Mucosa of rectum (tissue), 2 donors: Measurements from ENCODE around the gene PPP1R16B.

ENCODE experiments used
- H3K27ac ChIP-seq, 2 donors: one replicate each; pipeline ENCODE4 v1.7.0; 2013; ENCODE audit warnings: inconsistent platforms in 2 of 2, low read depth in 2 of 2, low read length in 2 of 2
- H3K27me3 ChIP-seq, 2 donors: one replicate each; pipeline ENCODE4 v1.7.0; 2013; ENCODE audit warnings: low read length in 2 of 2; ENCODE audit not compliant: control insufficient read depth in 2 of 2, insufficient read depth in 2 of 2
- H3K36me3 ChIP-seq, 2 donors: one replicate each; pipeline ENCODE4 v1.7.0; 2013; ENCODE audit warnings: low read length in 2 of 2; ENCODE audit not compliant: control insufficient read depth in 2 of 2, insufficient read depth in 2 of 2
- H3K4me1 ChIP-seq, 2 donors: one replicate each; pipeline ENCODE4 v1.7.0; 2013; ENCODE audit warnings: low read length in 2 of 2, mild to moderate bottlenecking in 1 of 2; ENCODE audit not compliant: control insufficient read depth in 2 of 2, insufficient read depth in 2 of 2
- H3K4me3 ChIP-seq, 2 donors: one replicate each; pipeline ENCODE4 v1.7.0; 2013; ENCODE audit warnings: low read length in 2 of 2
- H3K9ac ChIP-seq, 2 donors: one replicate each; pipeline ENCODE4 v1.7.0; 2013; ENCODE audit warnings: low read length in 2 of 2, low read depth in 1 of 2, mild to moderate bottlenecking in 1 of 2
- H3K9me3 ChIP-seq, 2 donors: one replicate each; pipeline ENCODE4 v1.7.0; 2013; ENCODE audit warnings: low read length in 2 of 2; ENCODE audit not compliant: control insufficient read depth in 2 of 2
- donor health status: healthy.
- donor health status: Normal muscosa, but diverticular disease.

The PPP1R16B gene

GRCh38 chr20:38903335-38903734 is 97.8 kb downstream of the PPP1R16B start:
- no peak overlapping the region for H3K27ac ChIP-seq
- H3K9me3 ChIP-seq, result peaks cover 0 to 2% of the 10 kb centered on the region in 2 donors
- no peak overlapping the region for H3K9ac ChIP-seq
- H3K27me3 ChIP-seq, result peaks cover 0 to 4% of the 10 kb centered on the region in 2 donors
- no peaks in the 10 kb centered on the region for H3K4me1 ChIP-seq
- peaks cover 0 to 22% of the 10 kb centered on the region in 2 donors for H3K36me3 ChIP-seq
- H3K4me3 ChIP-seq, result no peak overlapping the region

DNA sequence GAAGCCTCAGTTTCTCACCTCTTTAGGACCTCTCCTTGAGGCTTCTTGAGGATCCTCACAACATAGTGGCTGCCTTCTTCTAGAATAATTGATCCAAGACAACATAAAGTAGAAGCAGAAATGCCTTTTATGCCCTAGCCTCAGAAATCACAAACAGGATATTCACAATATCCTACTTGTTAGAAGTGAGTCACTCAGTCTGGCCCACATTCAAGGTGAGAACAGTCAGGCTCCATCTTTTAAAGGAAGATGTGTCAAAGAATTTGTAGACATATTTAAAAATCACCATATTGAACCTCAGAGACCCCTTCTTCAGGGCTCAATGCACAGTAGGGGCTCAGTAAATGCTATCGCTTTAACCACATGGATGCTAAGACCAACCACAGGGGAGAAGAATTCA is 99.9 kb downstream of the PPP1R16B start:
- H3K4me1 ChIP-seq, result no peaks in the 10 kb centered on the region
- no peak overlapping the region for H3K9ac ChIP-seq
- H3K4me3 ChIP-seq, result no peak overlapping the region
- peaks cover 0 to 2% of the 10 kb centered on the region in 2 donors for H3K9me3 ChIP-seq
- H3K27me3 ChIP-seq, result no peaks in the 10 kb centered on the region
- no peak overlapping the region for H3K27ac ChIP-seq
- H3K36me3 ChIP-seq, result peaks cover 0 to 22% of the 10 kb centered on the region in 2 donors

DNA sequence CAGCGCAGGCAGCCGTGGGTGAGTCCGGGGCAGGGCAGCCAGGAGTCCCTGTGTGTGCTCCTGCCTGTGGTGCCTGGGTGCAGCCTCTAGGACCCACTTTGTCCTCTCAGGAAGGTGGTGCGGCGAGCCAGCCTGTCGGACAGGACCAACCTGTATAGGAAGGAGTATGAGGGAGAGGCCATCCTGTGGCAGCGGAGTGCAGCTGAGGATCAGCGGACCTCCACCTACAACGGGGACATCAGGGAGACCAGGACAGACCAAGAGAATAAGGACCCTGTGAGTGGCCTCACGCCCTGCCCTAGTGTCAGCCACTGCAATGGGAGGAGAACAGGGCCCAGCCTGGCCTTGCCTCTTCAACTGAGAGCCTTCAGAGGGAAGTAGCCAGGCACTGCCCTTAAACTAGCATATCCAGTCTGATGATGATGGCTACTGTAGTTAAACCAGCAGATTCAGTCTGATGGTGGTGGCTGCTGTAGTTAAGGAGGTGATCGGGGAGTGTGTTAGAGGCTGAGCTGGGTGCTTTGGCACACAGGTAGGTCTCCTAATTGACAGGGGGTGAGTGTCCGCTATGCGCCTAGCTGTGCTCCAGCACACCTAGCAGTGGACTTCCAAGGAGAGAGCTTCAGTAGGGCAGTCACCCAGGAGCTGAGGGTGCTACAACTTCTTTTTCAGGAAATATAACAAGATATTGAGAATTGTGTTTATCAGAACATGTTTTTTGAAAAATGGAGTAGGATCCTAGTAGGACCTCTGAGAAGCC is 102.6 kb downstream of the PPP1R16B start:
- H3K36me3 ChIP-seq, result peaks cover 0 to 17% of the 10 kb centered on the region in 2 donors
- peaks cover 0 to 2% of the 10 kb centered on the region in 2 donors for H3K9me3 ChIP-seq
- no peaks in the 10 kb centered on the region for H3K27me3 ChIP-seq
- no peak overlapping the region for H3K9ac ChIP-seq
- no peak overlapping the region for H3K4me3 ChIP-seq
- no peak overlapping the region for H3K27ac ChIP-seq
- no peaks in the 10 kb centered on the region for H3K4me1 ChIP-seq

DNA sequence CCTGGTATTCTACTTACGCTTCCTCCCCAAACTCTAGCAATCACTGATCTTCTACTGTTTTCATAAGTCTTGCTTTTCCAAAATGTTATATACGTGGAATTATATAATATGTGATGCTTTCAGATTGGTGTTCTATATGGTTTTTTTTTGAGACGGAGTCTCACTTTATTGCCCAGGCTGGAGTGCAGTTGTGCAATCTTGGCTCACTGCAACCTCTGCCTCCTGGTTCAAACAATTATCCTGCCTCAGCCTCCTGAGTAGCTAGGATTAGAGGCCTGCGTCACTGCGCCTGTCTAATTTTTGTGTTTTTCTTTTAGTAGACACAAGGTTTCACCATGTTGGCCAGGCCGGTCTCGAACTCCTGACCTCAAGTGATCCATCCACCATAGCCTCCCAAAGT is 109.9 kb downstream of the PPP1R16B start:
- no peaks in the 10 kb centered on the region for H3K27me3 ChIP-seq
- H3K27ac ChIP-seq, result no peak overlapping the region
- H3K4me3 ChIP-seq, result no peak overlapping the region
- no peaks in the 10 kb centered on the region for H3K4me1 ChIP-seq
- no peak overlapping the region for H3K9ac ChIP-seq
- peaks cover 0 to 8% of the 10 kb centered on the region in 2 donors for H3K36me3 ChIP-seq
- no peaks in the 10 kb centered on the region for H3K9me3 ChIP-seq

- H3K4me3 ChIP-seq, result no peak overlapping the region
- H3K27me3 ChIP-seq, result no peaks in the 10 kb centered on the region
- H3K36me3 ChIP-seq, result peaks cover 0 to 8% of the 10 kb centered on the region in 2 donors
- no peak overlapping the region for H3K9ac ChIP-seq
- no peaks in the 10 kb centered on the region for H3K4me1 ChIP-seq
- H3K9me3 ChIP-seq, result no peaks in the 10 kb centered on the region
- H3K27ac ChIP-seq, result no peak overlapping the region
These were observed 112.2 kb downstream of the PPP1R16B start for GRCh38 chr20:38917657-38918056.

- peaks cover 0 to 8% of the 10 kb centered on the region in 2 donors for H3K36me3 ChIP-seq
- no peaks in the 10 kb centered on the region for H3K9me3 ChIP-seq
- no peaks in the 10 kb centered on the region for H3K4me1 ChIP-seq
- H3K4me3 ChIP-seq, result no peak overlapping the region
- H3K9ac ChIP-seq, result no peak overlapping the region
- H3K27ac ChIP-seq, result no peak overlapping the region
- no peaks in the 10 kb centered on the region for H3K27me3 ChIP-seq
These were observed 112.7 kb downstream of the PPP1R16B start for GRCh38 chr20:38918172-38918571.

- Histone ChIP-seq H3K27ac (no peak overlapping the region), H3K36me3 (peaks cover 0 to 8% of the 10 kb centered on the region in 2 donors), H3K9ac (no peak overlapping the region), H3K27me3 (no peaks in the 10 kb centered on the region), H3K4me3 (no peak overlapping the region), H3K4me1 (no peaks in the 10 kb centered on the region), H3K9me3 (no peaks in the 10 kb centered on the region)
These were observed 114.2 kb downstream of the PPP1R16B start for GRCh38 chr20:38919683-38920082.

GRCh38 chr20:38920411-38920810 is 114.9 kb downstream of the PPP1R16B start:
- no peak overlapping the region for H3K9ac ChIP-seq
- H3K27ac ChIP-seq, result no peak overlapping the region
- no peaks in the 10 kb centered on the region for H3K9me3 ChIP-seq
- H3K4me3 ChIP-seq, result no peak overlapping the region
- no peaks in the 10 kb centered on the region for H3K27me3 ChIP-seq
- H3K36me3 ChIP-seq, result peaks cover 0 to 8% of the 10 kb centered on the region in 2 donors
- no peaks in the 10 kb centered on the region for H3K4me1 ChIP-seq

- Histone ChIP-seq H3K27me3 (no peaks in the 10 kb centered on the region), H3K9ac (no peak overlapping the region), H3K4me1 (no peaks in the 10 kb centered on the region), H3K36me3 (peaks cover 0 to 8% of the 10 kb centered on the region in 2 donors), H3K27ac (no peak overlapping the region), H3K9me3 (no peaks in the 10 kb centered on the region), H3K4me3 (no peak overlapping the region)
These were observed 115.4 kb downstream of the PPP1R16B start for GRCh38 chr20:38920851-38921250.

DNA sequence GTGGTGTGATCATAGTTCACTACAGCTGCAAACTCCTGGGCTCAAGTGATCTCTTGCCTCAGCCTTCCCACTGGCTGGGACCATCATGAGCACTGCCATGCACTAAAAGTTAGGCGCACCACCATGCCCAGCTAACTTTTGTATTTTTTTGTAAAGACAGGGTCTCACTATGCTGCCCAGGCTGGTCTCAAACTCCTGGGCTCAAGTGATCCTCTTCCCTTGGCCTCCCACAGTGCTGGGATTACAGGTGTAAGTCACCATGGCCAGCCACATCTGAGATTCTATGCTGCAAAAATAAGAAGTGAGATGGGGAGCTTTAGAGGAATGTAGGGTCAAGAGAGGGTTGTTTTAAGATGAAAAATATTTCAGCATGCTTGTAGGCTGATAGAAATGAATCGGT is 119.2 kb downstream of the PPP1R16B start:
- H3K4me3 ChIP-seq, result no peak overlapping the region
- H3K27ac ChIP-seq, result no peak overlapping the region

More for the DNA sequence above, 119.2 kb downstream of the PPP1R16B start:
- Histone ChIP-seq H3K9ac (no peak overlapping the region), H3K4me1 (peaks cover 6 to 10% of the 10 kb centered on the region in 2 donors), H3K36me3 (peaks cover 0 to 3% of the 10 kb centered on the region in 2 donors), H3K27me3 (no peaks in the 10 kb centered on the region), H3K9me3 (no peaks in the 10 kb centered on the region)
